NCI-H460 (cell line): ENCODE measurements around the gene RBM8A. TPM values are rescaled to one million over a fixed set of nuclear protein-coding genes. Genes with fewer than 3 reads are reported as not detected.

Experiments used
- DNase-seq: peaks from one replicate; pipeline ENCODE4 v3.0.0-alpha.2; 2016; ENCODE audit warnings: low read depth; ENCODE audit errors: extremely low read depth
- total RNA-seq: library from RNA; depleted of rRNA; stranded (reverse); fragments of >200 nt; shearing (Covaris generic); gene quantifications from 2 replicates; pipeline ENCODE4 v1.2.3, GENCODE V29; 2014; rRNA removed

The RBM8A gene
- total RNA-seq, 1 experiment from 2014 or later: 308 TPM

DNA sequence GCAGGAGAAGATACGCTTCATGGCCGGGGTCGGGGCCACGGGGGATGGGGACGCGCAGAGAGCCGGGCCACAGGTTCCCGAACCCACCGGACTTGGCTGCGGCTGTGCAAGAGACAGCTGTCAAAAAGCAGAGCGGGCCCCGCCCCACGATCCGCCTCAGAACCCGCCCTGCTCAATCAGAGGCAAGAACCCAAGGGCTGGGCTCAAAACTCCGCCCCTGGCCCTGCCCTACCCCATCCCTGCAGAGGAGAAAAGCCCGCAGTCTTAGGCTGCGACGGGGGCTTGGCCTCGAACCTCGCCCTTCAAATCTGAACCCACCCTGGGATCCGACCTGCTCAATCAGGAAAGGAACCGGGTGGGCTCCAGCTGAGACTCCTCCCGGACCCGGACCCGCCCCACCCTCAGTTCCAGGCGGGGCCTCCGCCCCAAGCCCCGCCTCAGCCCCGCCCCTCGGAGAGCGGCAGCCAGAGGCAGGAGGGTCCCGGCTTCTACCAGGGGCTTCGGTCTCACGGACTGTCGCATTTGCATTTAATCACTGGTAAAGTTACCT, 41.5 kb downstream of the RBM8A start, which contains the start of gene ANKRD35:
Gene ANKRD35, minus strand, starts transcription at position 129 of the 550 bp plus-strand sequence. Its CDS starts 108 bp downstream, at position 21.
- DNase-seq: peak; percentile 73

DNA sequence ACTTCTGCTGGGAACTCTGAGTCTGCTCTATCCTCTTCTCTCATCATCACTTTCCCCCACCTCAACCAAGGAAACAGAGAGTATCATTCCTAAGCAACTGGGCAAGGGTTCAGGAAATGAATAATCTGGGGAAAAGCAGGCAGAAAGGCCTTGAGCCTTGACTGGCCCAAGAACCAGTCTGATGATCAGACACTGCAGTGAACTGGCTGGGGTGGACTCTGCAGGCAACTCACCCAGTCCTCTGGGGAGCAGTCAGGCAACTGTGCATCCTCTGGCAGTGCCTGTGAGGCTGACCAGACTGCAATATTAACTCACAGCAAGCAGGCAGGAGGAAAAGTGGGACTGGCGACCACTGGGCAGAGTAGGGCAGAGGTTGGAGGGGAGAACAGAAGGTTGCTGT, 42.6 kb downstream of the RBM8A start:
- no peak for DNase-seq

DNA sequence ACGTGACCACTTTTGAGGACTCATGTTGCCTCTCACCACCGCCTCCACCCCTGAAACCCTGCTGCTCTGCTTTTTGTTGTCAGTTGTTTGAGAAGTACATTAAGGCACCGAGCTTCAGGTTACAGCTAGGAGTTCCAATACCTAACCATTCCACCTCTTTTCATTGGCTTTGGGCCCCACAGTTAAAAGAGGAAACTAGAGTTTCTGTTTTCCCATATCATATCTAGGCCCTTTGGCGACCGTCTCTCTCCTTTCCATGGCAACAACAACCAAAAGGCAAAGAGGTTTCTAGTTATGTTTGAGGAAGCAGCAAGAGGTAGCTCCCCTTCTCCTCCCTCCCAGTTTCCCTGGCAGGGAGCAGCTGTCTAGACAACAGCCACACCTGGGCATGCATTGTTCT, 47.5 kb downstream of the RBM8A start:
- DNase-seq: no peak

DNA sequence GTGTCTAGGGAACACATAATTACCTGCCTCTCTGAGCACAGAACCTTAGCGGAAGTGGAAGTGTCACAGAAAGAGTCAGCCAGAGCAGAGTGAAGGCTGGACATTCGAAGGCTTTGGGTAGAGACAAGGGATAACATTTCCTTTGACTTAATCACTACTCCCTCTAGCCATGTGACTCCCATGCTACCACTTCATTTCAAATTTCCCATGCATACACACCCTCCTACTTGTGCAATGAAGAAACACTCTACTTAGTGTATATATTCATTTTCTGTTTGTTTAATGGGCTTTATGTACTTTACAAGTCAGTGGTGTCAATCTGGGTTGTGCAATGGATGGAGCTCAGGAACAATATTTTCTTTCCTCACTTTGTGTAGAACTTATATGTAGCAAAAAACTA, 48.6 kb downstream of the RBM8A start:
- no peak for DNase-seq

DNA sequence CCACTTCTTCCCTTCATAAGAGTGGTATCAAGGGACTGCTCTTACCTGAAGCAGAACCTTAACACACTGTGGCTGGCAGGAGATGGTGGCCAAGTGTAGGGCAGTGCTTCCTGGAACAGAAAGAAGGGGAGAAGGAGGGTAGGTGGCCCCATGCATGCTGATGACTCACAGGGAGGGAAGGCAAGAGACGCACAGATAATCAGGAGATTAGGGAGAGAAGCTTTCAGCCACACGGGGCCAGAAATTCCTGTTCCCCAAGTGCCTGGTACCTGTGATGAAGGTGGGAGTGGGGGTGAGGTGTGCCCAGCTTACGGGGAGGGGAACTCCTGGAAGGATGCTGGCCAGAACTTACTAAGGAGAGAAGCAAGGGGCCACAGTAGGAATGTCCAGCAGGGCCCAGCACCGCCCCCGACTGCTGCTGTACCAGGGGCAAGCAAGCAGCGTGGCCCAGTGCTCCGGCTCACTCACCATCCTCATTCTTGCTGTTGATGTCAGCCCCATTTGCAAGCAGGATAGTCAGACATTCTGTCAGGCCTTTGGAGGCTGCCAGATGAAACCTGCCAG, 49.3 kb downstream of the RBM8A start:
- DNase-seq: no peak

DNA sequence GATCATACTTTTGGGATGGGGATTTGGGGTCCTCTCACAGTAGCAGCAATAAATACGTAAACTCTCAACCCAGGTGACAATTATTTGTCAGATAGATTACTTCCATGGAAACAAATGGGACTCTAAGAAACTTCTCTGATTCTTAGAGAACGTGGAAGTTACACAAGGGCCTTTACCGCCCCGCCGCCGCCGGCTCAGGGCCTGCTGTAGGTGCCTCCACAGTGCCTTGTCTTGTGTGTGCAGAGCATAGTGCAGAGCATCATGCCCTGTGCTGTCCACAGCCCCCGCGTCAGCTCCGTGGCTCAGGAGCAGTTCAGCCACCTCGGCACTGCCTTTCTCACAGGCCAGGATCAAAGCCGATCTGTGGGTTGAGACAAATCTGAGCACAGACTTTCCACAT, 52.6 kb downstream of the RBM8A start:
- DNase-seq: no peak

DNA sequence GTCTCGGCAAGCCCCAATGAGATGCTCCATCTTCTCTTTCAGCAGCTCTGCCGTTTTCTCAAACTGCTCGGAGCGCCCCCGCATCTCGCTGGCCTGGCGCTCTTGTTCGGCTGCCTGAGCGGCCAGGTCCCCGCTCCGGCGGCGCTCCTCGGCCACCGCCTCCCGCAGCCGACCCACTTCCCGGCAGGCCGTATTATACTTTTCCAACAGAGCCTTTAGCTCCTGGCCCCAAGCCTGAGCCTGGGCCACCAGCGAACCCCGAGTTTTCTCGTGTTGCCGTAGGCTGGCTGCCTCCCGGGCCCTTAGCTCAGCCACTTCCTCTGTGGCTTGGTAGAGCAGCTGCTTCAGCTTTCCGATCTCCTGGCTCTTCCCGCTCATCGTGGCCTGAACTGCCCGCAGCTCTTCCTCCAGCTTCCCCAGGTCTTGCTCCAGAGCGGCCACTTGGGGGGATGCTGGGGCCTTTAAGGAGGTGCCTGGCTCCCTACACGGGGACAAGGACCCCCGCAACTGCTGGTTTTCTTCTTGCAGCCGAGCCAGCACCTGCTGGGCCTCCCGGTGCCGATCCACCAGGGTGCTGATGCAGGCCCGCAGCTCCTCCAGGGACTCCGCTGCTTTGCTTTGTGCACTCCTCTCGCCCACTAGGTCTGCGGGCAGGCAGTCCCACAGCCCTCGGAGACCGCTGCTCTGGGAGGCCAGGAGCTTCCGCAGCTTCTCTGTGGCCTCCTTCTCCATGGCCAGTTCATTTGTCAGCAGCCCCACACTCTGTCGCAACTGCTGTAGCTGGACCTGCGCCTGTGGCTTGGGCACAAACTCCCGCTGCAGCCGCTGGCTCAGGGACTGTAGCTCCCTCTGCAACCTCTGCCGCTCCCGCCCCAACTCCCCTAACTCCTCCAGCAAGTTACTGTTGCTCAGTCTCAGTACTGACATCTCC, 55.0 kb downstream of the RBM8A start:
- DNase-seq: no peak

Other genes with a start within 250 kb of the RBM8A start
- gene PDZK1, start 220.1 kb downstream of the RBM8A start, total RNA-seq: 0.62 TPM in 1 of 2 replicates, not detected in the other
- gene CD160, start 208.0 kb downstream of the RBM8A start, total RNA-seq: not detected in 2 replicates
- 11.3 and 13.5 TPM in 2 replicates for gene RNF115, start 103.4 kb downstream of the RBM8A start, total RNA-seq
- 44.1 and 45.7 TPM in 2 replicates for gene POLR3C, start 103.3 kb downstream of the RBM8A start, total RNA-seq
- 9.3 and 10.7 TPM in 2 replicates for gene NUDT17, start 81.9 kb downstream of the RBM8A start, total RNA-seq
- gene PIAS3, start 68.4 kb downstream of the RBM8A start, total RNA-seq: 18.6 and 19.9 TPM in 2 replicates
- gene ANKRD35, start 41.6 kb downstream of the RBM8A start, total RNA-seq: not detected in 2 replicates
- 0.42 and 0.72 TPM in 2 replicates for gene ITGA10, start 17.4 kb downstream of the RBM8A start, total RNA-seq
- gene PEX11B, start 8.8 kb downstream of the RBM8A start, total RNA-seq: 26.5 and 29.2 TPM in 2 replicates
- 48.1 and 51.0 TPM in 2 replicates for gene LIX1L, start 30.5 kb upstream of the RBM8A start, total RNA-seq
- gene ANKRD34A, start 37.1 kb upstream of the RBM8A start, total RNA-seq: 1.2 and 1.6 TPM in 2 replicates
- 28.7 and 36.2 TPM in 2 replicates for gene POLR3GL, start 37.2 kb upstream of the RBM8A start, total RNA-seq
- gene TXNIP, start 69.1 kb upstream of the RBM8A start, total RNA-seq: 611 and 616 TPM in 2 replicates
- not detected in 2 replicates for gene HJV, start 94.3 kb upstream of the RBM8A start, total RNA-seq
- 0.72 and 0.77 TPM in 2 replicates for gene NBPF10, start 217.3 kb upstream of the RBM8A start, total RNA-seq